NB4 (cell line): ENCODE measurements around the gene SLC23A1.

Experiments
- DNase-seq: peaks from one replicate; pipeline ENCODE4 v3.0.0; 2010; ENCODE audit warnings: low read depth
- H3K4me3 ChIP-seq: one replicate; pipeline ENCODE4 v1.5.1; 2011; ENCODE audit warnings: mild to moderate bottlenecking, low read depth, low read length, moderate library complexity
- CTCF ChIP-seq: IDR thresholded peaks from one replicate; pipeline ENCODE4 v1.5.1; 2012; ENCODE audit warnings: low read depth, low read length
- MAX ChIP-seq: IDR thresholded peaks from 2 replicates; pipeline ENCODE4 v1.6.1; 2011; ENCODE audit warnings: low read depth, low read length
- MYC ChIP-seq: IDR thresholded peaks from 2 replicates; pipeline ENCODE4 v1.6.1; 2011; ENCODE audit warnings: low read depth, low read length
- POLR2A ChIP-seq: IDR thresholded peaks from 2 replicates; pipeline ENCODE4 v1.6.1; 2011; ENCODE audit warnings: mild to moderate bottlenecking; ENCODE audit not compliant: insufficient read length; ENCODE audit errors: extremely low read depth

SLC23A1 gene

GRCh38 chr5:139342423-139342723 lies 40.7 kb downstream of the SLC23A1 start:
- DNase-seq: no peak
- no peak for TF ChIP-seq POLR2A
- no peak for TF ChIP-seq MAX
- TF ChIP-seq MYC: no peak
- no peak for TF ChIP-seq CTCF
- peak overlapping the region; percentile 91 for H3K4me3 ChIP-seq

- H3K4me3 ChIP-seq: peak within 1 kb of the TSS; percentile 91
- peak; percentile 98 for DNase-seq
- TF ChIP-seq POLR2A (peak; percentile 89), MYC (peak; percentile 89), MAX (peak; percentile 97), CTCF (peak; percentile 74)
Observed at GRCh38 chr5:139341689-139342422, 41.2 kb downstream of the SLC23A1 start, which contains the start of gene PAIP2. TSS of gene PAIP2 (plus strand) at chr5:139341854. CDS start at chr5:139363785, 21,931 bp downstream.

- TF ChIP-seq POLR2A (no peak), CTCF (no peak), MYC (no peak), MAX (no peak)
Observed at GRCh38 chr5:139341187-139341688, 41.9 kb downstream of the SLC23A1 start.

GRCh38 chr5:139340051-139340450 lies 43.0 kb downstream of the SLC23A1 start:
- no peak overlapping the region for H3K4me3 ChIP-seq
- TF ChIP-seq CTCF: no peak
- no peak for TF ChIP-seq POLR2A
- TF ChIP-seq MYC: no peak
- no peak for TF ChIP-seq MAX
- DNase-seq: no peak

More at GRCh38 chr5:139341187-139341688, 41.9 kb downstream of the SLC23A1 start:
- H3K4me3 ChIP-seq: peak overlapping the region; percentile 64
- DNase-seq: no peak

- no peak overlapping the region for H3K4me3 ChIP-seq
- TF ChIP-seq MYC: no peak
- TF ChIP-seq MAX: no peak
- no peak for TF ChIP-seq POLR2A
- no peak for TF ChIP-seq CTCF
- DNase-seq: peak; percentile 35
Observed at GRCh38 chr5:139335811-139336210, 47.3 kb downstream of the SLC23A1 start.
